HepG2 (cell line): ENCODE measurements around the gene ERMARD. TPM values are rescaled to one million over a fixed set of nuclear protein-coding genes. Genes with fewer than 3 reads are reported as not detected.

Experiments
- DR1 ChIP-seq: sonication (generic); formaldehyde crosslinking; IDR thresholded peaks from 2 replicates; pipeline ENCODE4 v1.8.0; 2021; ENCODE audit warnings: mild to moderate bottlenecking, missing genetic modification reagents, inconsistent platforms
- FUBP1 ChIP-seq: sonication (generic); formaldehyde crosslinking; IDR thresholded peaks from 2 replicates; pipeline ENCODE4 v1.5.1; 2020; ENCODE audit warnings: missing genetic modification reagents, mild to moderate bottlenecking, borderline replicate concordance
- HMGXB3 ChIP-seq: sonication (generic); formaldehyde crosslinking; IDR thresholded peaks from 2 replicates; pipeline ENCODE4 v1.4.0; 2020; ENCODE audit warnings: missing genetic modification reagents, borderline replicate concordance
- JDP2 ChIP-seq: sonication (generic); formaldehyde crosslinking; IDR thresholded peaks from 2 replicates; pipeline ENCODE4 v1.8.1; 2022; ENCODE audit warnings: missing genetic modification reagents, borderline replicate concordance
- LBX2 ChIP-seq: sonication (generic); formaldehyde crosslinking; IDR thresholded peaks from 2 replicates; pipeline ENCODE4 v1.5.0; 2020; ENCODE audit warnings: missing genetic modification reagents, mild to moderate bottlenecking, borderline replicate concordance
- MBD4 ChIP-seq: IDR thresholded peaks from 2 replicates; pipeline ENCODE4 v1.6.1; 2012; ENCODE audit warnings: low read length, inconsistent platforms, borderline replicate concordance
- PBX3 ChIP-seq: sonication (generic); formaldehyde crosslinking; IDR thresholded peaks from 2 replicates; pipeline ENCODE4 v1.8.1; 2023; ENCODE audit warnings: missing genetic modification reagents, inconsistent platforms, borderline replicate concordance
- PITX1 ChIP-seq: sonication (generic); formaldehyde crosslinking; IDR thresholded peaks from 2 replicates; pipeline ENCODE4 v1.5.1; 2020; ENCODE audit warnings: mild to moderate bottlenecking, missing genetic modification reagents
- SOX13 ChIP-seq, 3 experiments: fragments of 450-650 bp in 1 of 3; sonication (generic) in 1 of 3; formaldehyde crosslinking in 1 of 3; IDR thresholded peaks in 2 of 3; conservative IDR thresholded peaks in 1 of 3; 2 replicates each; pipeline versions ENCODE4 v1.5.0 to v1.6.1; 2016 to 2020; ENCODE audit warnings: antibody characterized with exemption in 1 of 3, mild to moderate bottlenecking in 1 of 3, missing compliant biosample characterization in 1 of 3, missing genetic modification reagents in 1 of 3, moderate library complexity in 1 of 3
- TEAD3 ChIP-seq: optimal IDR thresholded peaks from 2 replicates; pipeline ENCODE3; 2016; ENCODE audit warnings: borderline replicate concordance
- ZNF337 ChIP-seq: sonication (generic); formaldehyde crosslinking; IDR thresholded peaks from 2 replicates; pipeline ENCODE4 v1.5.1; 2020; ENCODE audit warnings: missing genetic modification reagents, low read depth, mild to moderate bottlenecking, borderline replicate concordance
- ZNF883 ChIP-seq: sonication (generic); formaldehyde crosslinking; IDR thresholded peaks from 2 replicates; pipeline ENCODE4 v1.5.1; 2020; ENCODE audit warnings: mild to moderate bottlenecking, missing genetic modification reagents; ENCODE audit errors: not compliant biosample characterization
- polyA plus RNA-seq, 8 experiments: library from polyadenylated mRNA; depleted of rRNA in 3 of 8; stranded (reverse) in 7 of 8; unstranded in 1 of 8; fragments of >200 nt; fragmentation: Illumina TruSeq in 4 of 8; extraction: Trizol in 4 of 8; gene quantifications; 2 replicates each; pipeline versions ENCODE4 v1.2.1 to v1.2.3, GENCODE V29; 2011 to 2016; ENCODE audit warnings: low read depth in 4 of 8, missing spikeins in 1 of 8, mixed read lengths in 1 of 8; ENCODE audit not compliant: insufficient read depth in 1 of 8
- total RNA-seq, 5 experiments: library from RNA; depleted of rRNA; stranded (reverse); fragments of >200 nt; fragmentation: Illumina TruSeq; extraction: Trizol; gene quantifications; 2 replicates each; pipeline ENCODE4 v1.2.3, GENCODE V29; 2016; ENCODE audit warnings: low read depth in 1 of 5
- TF ChIP-seq, protein P1 (sequence below): sonication (generic); formaldehyde crosslinking; IDR thresholded peaks from 2 replicates; pipeline ENCODE4 v1.8.0; 2022; ENCODE audit warnings: missing genetic modification reagents, low read depth, mild to moderate bottlenecking, borderline replicate concordance
- TF ChIP-seq, protein P2 (sequence below): sonication (generic); formaldehyde crosslinking; IDR thresholded peaks from 2 replicates; pipeline ENCODE4 v1.4.0; 2020; ENCODE audit warnings: mild to moderate bottlenecking, missing genetic modification reagents
- TF ChIP-seq, protein P3 (sequence below): sonication (generic); formaldehyde crosslinking; IDR thresholded peaks from 2 replicates; pipeline ENCODE4 v1.8.0; 2023; ENCODE audit warnings: mild to moderate bottlenecking, missing genetic modification reagents

Gene ERMARD
- total and polyA plus RNA-seq, 2 of the 13 experiments (the other 11 are each of a cell fraction or from before 2014, with no cell fraction given) = 8.8 to 10.7 TPM

DNA sequence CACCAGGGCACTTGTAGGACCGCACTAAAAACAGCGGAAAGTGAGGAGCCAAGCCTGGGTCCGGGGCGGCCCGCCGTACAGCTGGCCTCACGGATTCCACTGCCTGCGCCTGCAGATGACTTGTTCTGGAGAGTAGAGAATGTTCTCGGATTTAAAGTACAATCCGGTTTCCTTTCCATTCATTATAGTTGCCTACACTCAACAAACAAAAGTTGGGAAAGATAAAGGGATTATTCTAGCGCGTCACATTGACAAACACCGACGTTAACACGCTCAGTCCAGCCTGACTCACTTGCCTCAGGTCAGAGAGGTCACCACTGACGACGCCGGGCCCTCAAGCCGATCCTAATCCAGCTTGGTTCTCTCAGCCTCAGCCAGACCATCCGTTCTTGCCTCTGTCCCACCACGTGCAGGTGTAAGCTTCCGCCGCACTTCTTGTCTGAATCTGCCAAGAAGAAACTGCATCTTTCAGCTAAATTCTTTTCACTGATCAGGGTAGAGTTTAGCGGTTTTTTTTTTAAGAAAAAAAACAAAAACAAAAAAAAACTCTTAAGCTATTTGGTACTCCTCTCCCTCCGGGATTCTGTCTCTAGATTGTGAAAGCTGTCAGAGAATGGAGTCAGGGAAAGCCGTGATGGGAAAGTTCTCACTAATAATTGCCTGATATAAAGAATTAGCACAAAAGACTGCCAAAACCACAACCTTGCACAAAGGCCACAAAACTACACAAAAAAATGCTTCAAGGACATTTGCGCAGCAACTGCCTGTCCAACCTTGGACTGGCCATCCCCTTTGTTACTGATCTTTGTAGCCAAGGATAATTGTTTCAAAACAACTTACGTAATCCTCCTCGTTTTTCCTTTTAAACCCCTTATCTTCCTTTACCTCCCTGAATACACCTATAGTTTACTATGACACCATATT lies 26.0 kb upstream of the ERMARD start (continued):
- TF ChIP-seq TEAD3 (CRISPR knock-in tag) = peak; percentile 77
- TF ChIP-seq MBD4 = no peak
- TF ChIP-seq SOX13 (IDR thresholded peaks at IDR 0.05) = peak; percentile 92
- peak in 1 of 2 experiments; percentile 99; a peak in 2 of 4 replicates for TF ChIP-seq SOX13 (CRISPR knock-in tag; conservative IDR thresholded peaks at IDR 0.05 in 1 of 2, IDR thresholded peaks at IDR 0.05 in 1 of 2)
- 0 out of 2 replicates have a peak, but pooled peaks have one; percentile 77 for TF ChIP-seq ZNF337 (CRISPR knock-in tag)
- peak; percentile 90 for TF ChIP-seq FUBP1 (CRISPR knock-in tag)
- no peak for TF ChIP-seq PBX3
- TF ChIP-seq HMGXB3 = 0 out of 2 replicates have a peak, but pooled peaks have one; percentile 27
- no peak for TF ChIP-seq LBX2 (CRISPR knock-in tag)
- TF ChIP-seq JDP2 (CRISPR knock-in tag) = no peak
- peak; percentile 91 for TF ChIP-seq PITX1
- peak; percentile 88 for TF ChIP-seq ZNF883 (CRISPR knock-in tag)
- TF ChIP-seq, protein P1, sequence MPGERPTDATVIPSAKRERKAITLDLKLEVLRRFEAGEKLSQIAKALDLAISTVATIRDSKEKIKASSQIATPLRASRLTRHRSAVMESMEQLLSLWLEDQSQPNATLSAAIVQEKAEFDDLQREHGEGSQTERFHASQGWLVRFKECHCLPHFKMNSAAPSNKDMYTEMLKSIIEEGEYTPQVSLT (CRISPR knock-in tag) = no peak
- TF ChIP-seq, protein P2, sequence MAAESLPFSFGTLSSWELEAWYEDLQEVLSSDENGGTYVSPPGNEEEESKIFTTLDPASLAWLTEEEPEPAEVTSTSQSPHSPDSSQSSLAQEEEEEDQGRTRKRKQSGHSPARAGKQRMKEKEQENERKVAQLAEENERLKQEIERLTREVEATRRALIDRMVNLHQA (CRISPR knock-in tag) = no peak
- TF ChIP-seq, protein P3, sequence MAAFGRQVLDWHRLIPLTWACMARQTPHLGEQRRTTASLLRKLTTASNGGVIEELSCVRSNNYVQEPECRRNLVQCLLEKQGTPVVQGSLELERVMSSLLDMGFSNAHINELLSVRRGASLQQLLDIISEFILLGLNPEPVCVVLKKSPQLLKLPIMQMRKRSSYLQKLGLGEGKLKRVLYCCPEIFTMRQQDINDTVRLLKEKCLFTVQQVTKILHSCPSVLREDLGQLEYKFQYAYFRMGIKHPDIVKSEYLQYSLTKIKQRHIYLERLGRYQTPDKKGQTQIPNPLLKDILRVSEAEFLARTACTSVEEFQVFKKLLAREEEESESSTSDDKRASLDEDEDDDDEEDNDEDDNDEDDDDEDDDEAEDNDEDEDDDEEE = 0 out of 2 replicates have a peak, but pooled peaks have one; percentile 20
- TF ChIP-seq DR1 = 0 out of 2 replicates have a peak, but pooled peaks have one; percentile 74
